GM21447 (cell line): ENCODE data around the gene RNU6-1.

Experiments used
- ATAC-seq: cut with Tn5 transposase; IDR thresholded peaks from one replicate; pipeline ENCODE4 v1.9.1; 2021; ENCODE audit not compliant: unreplicated experiment

Gene RNU6-1

DNA sequence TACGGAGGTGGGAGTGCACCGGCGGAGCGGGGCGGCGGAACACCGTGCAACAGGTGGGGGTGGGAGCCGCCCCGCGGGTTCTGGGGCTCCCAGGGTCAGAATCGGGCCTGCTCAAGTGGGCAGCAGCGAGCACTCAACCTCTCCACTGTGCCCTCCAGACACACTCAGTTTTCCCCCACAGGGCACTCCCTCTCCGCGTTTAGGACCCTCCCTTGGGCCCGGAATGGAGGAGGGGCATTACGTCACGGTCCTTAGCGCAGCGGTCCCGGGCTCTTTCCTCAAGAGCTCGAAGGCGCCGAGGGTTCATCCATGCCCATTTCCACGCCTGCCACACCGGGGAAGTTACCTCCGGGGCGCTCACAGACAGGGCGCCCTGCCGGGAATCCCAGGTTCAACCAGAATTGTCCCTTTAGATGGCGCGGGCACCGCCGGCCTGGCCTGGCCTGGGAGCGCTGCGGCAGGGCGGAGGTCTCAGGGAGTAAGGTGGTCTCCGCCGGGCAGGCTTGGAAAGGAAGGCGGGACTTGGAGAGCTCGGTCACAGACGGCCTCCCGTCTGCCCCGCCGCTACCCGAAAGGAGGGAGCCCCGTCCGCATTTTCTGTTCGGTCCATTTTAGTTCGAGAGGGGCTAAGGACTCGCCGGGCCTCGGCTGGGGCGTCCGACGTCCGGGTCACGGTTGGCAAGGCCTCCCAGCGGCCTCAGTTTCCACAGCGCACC, 5.1 kb downstream of the RNU6-1 start:
- no peak for ATAC-seq

DNA sequence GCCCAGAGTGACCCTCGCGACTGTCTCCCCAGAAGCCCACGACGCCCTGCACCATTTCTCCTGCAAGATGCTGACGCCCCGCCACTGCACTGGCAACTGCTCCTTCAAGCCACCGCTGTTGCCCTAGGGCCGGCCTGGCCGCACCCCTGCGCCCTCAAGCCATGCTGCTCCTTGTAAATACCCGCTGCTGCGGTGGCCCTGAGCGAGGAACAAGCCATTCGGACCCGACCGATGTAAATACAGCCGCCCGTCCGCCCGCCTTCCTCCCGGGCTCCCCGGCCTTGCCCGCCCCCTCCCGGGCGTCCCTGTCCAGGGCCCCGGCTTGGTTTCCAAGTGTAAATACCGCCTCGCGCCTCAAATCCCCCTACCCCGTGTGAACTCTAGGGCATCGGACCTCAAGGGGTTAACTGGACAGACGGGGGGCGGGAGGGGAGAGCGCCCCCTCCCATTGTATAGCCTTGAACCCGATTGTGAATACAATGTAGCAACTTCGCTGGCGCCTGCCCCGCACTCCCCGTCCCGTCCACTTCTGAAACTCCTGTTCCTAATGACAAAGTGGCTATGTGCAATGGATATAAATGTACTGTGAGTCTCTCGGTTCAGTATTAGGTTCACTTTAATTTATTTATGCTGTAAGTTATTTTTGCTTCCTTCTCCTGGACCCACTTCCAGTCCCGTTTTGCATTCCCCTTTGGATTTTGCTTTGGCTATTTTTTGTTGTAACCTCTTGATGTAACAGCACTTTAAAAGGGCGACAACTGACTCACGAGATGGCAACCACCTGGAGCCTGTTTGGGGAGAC, 5.9 kb downstream of the RNU6-1 start:
- no peak for ATAC-seq

DNA sequence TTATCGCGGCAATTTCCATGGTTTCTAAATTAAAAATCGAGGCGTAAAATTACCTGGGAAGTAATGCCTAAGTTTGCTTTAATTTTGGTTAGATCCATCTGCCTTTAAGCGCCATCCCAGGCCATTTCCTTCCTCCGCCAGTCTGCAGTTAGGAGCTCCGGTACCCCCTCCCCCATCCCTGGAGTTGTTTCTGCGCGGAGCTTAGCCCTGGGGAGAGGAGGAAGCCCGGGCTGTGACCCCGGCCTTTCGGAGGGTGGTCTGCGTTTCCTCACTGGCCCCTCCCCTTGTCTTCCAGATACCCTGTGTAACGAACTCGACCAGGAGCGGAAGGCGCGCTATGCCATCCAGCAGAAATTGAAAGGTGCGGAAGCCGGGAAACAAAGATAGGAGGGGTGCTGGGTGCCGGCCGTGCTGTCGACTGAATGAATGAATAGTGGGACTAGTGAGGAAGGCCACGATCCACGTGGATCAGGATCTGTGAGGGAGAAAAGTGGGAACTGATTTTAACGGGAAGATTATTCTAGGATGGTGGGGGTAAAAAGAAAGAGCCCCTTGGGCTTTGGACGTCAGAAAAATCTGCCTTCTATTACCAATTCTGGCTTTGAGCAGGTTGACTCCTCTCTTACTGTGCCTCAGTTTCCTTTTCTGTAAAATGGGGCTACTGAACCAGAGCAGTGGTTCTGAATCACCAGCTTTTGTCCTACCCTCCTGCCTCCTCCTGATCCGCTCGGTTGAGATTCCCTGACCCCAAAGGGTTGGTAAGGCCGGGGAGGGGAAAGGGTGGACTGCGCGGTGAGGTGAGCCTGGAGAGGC, 6.7 kb downstream of the RNU6-1 start:
- no peak for ATAC-seq

DNA sequence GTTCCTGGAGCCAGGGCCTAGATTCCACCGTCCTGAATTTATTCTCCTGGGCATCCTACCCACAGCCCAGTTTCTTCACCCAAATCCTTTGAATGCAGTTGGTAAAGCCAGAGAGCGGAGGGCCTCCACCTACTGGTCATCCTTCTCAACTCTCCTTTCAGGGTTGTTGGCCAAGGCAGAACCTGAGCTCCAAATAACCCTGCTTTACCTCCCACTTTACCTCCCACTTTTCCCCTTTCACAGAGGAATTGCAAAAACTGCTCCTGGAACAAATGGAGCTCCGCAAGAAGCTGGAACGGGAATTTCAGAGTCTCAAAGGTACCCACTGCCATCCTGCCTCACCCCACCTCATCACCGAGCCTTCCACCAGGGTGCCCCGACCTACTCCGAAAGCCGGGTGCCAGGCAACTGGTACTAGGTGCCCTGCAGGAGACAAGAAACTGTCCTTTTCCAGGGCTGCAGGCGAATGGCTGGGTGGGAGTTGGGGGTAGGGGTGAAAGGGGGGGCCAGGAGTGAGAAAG, 7.8 kb downstream of the RNU6-1 start:
- no peak for ATAC-seq

DNA sequence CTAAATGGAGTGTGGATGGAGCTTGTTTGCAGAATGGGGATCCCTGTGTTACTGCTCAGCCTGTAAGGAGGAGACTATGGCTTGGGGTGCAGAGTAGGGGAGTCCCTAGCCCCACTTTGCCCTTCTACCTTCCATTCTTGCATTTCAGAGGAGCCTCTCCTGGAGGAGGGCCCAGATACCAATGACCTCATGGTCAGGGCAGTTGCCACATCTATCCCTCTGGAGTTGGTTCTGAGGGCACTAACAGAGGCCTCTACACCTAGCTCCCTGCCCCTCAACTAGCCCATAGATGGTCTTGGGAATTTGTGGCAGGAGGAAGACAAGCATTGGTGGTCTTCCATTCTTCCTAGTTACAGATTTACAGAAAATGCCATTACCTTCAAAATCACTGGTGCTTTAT, 8.5 kb downstream of the RNU6-1 start:
- ATAC-seq: no peak

DNA sequence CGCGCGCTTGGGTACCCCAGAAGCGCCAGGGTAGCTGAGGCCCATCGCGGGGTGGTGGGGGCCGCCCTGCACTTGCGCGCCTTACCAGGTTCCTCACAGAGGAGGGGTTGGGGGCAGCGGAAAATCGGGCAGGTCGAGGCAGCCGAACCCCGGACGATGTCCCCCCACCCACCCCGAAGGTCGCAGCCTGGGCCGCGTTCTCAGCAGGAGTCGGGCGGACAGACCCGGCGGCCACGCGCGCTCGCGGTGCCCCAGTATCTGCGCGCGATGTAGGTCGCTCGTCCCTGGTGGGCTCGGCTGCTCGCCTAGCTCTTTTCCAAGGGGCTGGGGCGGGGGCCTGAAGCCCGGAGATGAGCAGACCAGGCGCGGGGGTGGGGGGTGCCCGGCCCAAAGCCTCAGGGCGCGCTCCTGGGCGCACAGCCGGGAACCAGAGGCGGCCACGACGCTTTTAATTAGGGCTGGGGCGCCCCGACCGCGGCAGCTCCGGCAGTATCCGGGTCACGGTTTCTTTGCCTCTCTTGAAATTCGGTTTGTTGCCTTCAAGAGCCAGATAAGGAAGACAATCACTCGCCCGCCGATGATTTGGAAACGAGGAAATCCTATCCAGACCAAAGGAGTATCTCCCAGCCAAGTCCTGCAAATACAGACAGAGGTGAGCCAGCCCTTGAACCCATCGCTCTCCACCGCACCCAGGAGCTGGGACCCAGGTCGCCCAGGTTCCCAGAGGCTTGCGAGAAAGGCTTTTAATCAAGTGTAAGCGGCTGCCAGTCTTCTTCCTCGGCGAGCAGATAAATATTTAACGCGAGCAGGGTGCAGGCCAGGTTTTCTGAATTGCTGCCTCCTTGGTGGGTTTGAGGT, 10.0 kb downstream of the RNU6-1 start:
- ATAC-seq: no peak

DNA sequence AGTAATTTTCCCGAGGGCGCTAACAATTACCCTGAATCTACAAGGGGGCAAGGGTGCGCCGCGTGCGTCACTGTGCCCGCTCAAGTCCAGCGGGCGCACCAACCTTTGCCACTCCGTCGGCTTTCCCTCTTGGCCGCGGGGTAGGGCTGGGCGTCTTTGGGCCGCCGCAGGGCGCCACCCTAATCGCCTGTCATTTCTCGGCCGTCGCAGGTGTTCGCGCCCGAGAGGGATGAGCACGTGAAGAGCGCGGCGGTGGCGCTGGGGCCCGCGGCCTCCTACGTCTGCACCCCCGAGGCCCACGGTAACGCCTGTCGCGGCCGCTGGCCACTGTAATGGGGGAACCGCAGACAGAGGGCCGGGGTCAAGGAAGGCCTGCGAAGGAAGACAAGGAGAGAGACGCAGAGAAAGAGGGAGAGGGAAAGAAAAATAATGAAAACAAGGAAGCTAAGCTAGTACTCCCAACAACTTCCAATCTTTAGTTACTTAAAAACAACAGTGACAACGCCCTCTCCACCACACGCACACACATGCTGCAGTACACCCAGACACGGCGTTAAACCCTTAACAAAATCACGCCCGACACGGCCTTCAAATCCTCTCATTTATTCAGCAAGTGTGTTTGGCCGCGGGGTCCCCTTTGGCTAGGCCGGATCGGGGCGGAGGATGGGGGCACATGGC, 10.7 kb downstream of the RNU6-1 start:
- ATAC-seq: no peak

DNA sequence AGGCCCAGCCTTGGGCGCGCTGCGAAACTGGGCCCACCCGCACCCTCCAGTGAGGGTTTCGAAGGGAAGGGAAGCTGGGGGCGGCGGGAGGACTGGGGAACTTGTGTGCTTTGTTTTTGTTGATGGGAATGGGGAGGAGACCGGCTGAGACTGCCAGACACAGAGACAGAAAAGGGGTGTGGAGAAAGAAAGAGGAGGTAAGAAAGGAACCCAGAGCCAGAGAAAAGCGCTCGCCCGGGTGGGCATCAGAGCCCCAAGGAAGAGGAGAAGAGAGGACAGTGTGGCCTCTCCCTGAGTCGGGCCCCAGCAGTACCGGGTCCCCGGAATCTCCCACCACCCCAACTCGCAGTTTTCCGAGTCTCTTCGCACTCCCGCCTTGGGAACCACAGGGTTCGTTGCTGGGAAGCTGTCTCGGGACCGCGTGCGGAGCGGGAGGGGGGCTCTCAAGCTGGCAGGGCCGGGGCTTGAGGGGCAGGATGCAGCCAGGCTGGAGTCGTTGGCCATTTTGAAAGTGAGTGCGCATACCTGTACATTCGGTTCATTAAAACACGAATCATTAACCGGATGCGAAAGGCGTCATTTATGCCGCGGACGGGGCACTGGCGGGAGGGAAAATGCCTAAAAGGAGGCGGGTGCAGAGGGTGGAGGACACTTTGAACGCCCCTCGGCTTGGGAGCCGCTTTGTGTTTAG, 11.4 kb downstream of the RNU6-1 start:
- ATAC-seq: no peak

DNA sequence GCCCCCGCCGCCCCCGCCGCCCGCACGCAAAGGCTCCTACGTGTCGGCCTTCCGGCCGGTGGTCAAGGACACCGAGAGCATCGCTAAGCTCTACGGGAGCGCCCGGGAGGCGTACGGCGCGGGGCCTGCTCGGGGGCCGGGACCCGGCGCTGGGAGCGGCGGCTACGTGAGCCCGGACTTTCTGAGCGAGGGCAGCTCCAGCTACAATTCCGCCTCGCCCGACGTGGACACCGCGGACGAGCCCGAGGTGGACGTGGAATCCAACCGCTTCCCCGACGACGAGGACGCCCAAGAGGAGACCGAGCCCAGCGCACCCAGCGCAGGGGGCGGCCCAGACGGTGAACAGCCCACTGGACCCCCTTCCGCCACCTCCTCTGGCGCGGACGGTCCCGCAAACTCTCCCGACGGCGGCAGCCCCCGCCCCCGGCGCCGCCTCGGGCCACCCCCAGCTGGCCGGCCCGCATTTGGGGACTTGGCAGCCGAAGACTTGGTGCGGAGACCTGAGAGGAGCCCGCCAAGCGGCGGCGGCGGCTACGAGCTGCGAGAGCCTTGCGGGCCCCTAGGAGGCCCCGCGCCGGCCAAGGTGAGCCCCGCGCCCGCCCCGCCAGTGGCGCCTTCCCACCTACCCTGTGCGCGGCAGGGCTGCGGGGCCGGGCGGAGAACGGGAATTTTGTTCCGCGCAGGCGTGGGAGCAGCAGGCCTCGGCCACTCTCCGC, 12.1 kb downstream of the RNU6-1 start:
- ATAC-seq: no peak

DNA sequence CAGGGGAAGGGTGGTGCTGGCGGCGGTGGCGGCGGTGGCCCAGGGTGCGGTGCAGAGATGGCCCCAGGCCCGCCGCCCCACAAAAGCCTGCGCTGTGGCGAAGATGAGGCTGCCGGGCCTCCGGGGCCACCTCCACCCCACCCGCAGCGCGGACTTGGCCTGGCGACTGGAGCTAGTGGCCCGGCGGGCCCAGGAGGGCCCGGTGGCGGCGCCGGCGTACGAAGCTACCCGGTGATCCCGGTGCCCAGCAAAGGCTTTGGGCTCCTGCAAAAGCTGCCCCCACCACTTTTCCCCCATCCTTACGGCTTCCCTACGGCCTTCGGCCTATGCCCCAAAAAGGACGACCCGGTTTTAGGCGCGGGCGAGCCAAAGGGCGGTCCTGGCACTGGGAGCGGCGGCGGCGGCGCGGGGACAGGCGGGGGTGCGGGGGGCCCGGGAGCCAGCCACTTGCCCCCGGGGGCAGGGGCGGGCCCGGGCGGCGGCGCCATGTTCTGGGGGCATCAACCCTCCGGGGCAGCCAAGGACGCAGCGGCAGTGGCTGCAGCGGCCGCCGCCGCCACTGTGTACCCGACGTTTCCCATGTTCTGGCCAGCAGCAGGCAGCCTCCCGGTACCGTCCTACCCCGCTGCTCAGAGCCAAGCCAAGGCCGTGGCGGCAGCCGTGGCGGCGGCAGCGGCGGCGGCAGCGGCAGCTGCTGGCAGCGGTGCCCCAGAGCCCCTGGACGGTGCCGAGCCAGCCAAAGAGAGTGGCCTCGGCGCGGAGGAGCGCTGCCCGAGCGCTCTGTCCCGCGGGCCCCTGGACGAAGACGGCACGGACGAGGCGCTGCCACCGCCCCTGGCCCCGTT, 12.9 kb downstream of the RNU6-1 start:
- no peak for ATAC-seq

DNA sequence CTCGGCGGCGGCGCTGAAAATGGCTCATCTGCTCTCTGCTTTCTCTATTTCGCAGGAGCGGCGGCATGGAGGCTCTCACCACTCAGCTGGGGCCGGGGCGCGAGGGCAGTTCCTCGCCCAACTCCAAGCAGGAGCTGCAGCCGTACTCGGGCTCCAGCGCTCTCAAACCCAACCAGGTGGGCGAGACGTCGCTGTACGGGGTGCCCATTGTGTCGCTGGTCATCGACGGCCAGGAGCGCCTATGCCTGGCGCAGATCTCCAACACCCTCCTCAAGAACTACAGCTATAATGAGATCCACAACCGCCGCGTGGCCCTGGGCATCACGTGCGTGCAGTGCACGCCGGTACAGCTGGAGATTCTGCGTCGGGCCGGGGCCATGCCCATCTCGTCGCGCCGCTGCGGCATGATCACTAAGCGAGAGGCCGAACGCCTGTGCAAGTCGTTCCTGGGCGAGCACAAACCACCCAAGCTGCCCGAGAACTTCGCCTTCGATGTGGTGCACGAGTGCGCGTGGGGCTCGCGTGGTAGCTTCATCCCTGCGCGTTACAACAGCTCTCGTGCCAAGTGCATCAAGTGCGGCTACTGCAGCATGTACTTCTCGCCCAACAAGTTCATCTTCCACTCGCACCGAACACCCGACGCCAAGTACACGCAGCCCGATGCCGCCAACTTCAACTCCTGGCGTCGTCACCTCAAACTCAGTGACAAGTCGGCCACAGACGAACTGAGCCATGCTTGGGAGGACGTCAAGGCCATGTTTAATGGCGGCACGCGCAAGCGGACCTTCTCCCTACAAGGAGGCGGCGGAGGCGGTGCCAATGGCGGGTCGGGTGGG, 13.7 kb downstream of the RNU6-1 start:
- ATAC-seq: no peak

DNA sequence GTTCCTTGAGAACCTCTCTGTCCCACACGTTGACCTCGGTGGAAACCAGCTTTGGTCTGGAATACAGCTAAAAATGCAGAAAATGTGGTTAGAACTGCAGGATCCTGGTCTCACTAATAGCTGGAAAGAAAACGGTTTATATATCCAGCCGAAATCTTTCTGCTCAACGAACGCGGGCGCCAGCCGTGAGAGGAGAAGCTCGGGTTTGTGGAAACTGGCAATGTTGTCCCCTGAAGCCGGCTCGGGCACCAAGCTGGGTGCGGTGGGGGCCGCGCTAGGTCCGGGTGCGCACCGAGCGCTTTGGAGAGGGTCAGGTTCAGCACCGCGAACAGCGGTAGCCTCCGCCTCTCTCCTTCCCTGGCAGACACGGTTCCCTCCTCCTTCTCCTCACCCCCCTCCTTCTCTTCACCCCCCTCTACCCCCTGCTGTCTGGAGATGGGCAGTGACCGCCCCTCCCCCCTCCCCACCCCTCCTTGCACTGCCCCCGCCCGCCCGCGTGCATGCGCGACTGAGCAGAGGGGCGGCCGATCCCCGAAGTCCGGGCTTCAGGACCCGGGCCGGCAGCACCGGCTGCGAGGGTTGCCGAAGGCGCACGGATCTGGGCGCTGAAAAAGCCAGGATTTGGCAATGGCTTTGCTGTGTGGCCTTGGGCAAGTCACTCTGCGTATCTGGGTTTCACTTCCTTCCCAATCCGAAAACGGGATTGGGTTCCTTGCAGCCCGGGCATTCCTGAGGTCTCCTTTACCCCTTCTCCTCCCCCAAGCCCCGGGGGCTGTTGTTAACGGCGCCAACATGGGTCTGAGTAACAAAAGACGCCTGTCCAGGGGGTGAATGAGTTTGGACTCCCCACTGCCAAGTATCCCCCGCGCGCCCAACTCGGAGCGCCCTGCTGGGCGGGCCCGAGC, 14.6 kb downstream of the RNU6-1 start, which contains the start of gene SKOR1:
SKOR1 (plus strand) TSS at position 534 of the 905 bp plus-strand sequence; CDS start at position 628, 94 bp downstream.
- no peak for ATAC-seq

DNA sequence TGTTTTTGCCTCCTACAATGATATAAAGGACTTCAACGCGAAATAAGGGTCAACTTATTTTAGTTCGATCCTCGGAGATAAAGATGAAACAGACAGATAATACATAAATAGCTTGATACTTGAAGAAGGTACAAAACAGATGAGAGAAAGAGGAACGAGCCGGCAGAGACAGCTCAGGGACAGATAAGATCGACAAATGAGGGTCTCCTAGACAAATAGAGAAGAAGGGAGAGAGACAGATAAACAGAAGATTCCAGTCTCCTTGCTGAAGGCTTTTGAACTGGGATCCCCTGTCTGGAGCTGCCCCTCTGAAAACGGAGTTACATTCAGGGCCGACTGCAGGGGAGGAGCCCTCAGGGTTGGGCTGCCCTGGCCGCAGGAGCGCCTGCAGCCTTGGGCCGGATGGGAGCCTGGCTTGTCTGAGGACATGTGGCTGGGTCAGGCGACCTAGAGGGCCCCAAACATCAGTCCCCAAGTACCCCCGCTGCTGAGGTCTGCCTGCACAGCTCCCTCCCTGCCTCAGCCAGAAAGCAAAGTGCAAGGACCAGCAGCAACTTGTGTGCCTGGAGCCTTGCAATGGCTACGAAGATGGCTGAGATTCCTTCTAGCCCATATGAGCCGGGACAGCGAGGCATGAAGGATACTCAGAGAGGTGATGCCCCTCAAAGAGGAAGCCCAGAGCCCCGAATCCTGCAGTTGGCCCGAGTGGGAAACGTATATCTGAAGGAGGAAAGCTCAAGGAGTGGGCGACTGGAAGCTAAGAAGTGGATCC, 15.5 kb downstream of the RNU6-1 start:
- no peak for ATAC-seq

DNA sequence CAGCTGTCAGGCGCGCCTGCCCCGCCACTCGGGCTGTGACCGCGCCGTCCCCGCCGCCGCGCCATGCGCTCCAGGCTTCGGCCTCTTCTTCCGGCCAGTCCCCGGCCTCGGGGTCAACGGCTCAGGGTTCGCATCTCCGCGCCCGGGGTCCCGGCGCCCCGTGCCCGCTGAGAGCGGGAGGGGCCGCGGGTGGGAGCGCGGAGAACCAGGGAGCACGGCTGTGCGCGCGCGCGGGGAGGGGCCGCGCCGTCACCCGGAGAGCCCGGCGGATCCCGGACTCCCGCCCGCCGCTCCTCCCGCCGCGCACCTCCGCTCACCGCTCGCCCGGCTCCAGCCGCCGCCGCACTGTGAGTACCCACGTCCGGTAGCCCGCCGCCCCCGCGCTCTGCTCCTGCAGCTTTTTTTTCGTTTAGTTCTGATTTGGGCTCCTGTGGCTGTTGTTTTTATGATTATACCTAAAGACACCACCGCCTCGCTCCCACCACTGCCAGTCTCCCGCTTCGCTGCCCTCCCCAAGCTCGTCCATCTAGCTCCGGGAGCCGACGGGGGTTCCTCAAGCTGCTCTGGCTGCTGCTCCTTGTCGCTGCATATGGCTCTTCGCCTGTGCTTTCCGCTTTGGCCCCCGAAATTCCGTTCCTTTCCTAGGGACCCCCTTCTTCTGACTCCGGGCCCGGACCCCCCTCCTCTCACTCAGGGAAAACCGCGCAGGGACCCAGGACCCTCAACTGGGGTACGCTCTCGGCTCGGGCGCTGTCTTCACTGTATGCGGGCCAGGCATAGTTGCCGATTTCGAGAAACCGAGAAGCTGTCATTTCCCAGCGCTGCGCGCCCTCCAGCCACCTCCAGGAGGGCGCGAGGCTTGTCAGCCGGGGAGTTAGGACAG, 16.3 kb downstream of the RNU6-1 start:
- no peak for ATAC-seq
